DOHH2 (cell line): Measurements from ENCODE around the gene PTPRH.

ENCODE experiments used
- H3F3A ChIP-seq: fragments of 200-600 bp; sonication (generic), shearing (Covaris generic); 2 replicates; pipeline ENCODE4 v1.6.0; 2016; ENCODE audit warnings: antibody characterized with exemption, mild to moderate bottlenecking; ENCODE audit not compliant: control insufficient read depth, insufficient read depth
- H3K27ac ChIP-seq: fragments of 200-600 bp; sonication (generic); 2 replicates; pipeline ENCODE4 v1.5.1; 2014; ENCODE audit warnings: low read depth, mild to moderate bottlenecking, low read length, moderate library complexity
- H3K27me3 ChIP-seq: fragments of 200-600 bp; sonication (generic); 2 replicates; pipeline ENCODE4 v1.6.1; 2014; ENCODE audit warnings: mild to moderate bottlenecking, low read length, mixed read lengths; ENCODE audit not compliant: control insufficient read depth
- H3K36me3 ChIP-seq: fragments of 200-600 bp; sonication (generic); 2 replicates; pipeline ENCODE4 v1.6.1; 2014; ENCODE audit warnings: mild to moderate bottlenecking, low read length, moderate library complexity, mixed read lengths; ENCODE audit not compliant: control insufficient read depth
- H3K4me1 ChIP-seq: fragments of 200-600 bp; sonication (generic); 2 replicates; pipeline ENCODE4 v1.6.1; 2014; ENCODE audit warnings: mild to moderate bottlenecking, low read length, mixed read lengths; ENCODE audit not compliant: control insufficient read depth
- H3K4me2 ChIP-seq: fragments of 200-600 bp; sonication (generic); 2 replicates; pipeline ENCODE4 v1.6.0; 2014; ENCODE audit warnings: mild to moderate bottlenecking, low read length, moderate library complexity
- H3K4me3 ChIP-seq: fragments of 200-600 bp; sonication (generic); 2 replicates; pipeline ENCODE4 v1.5.1; 2014; ENCODE audit warnings: mild to moderate bottlenecking, low read length, mixed read lengths
- H3K79me2 ChIP-seq: fragments of 200-600 bp; sonication (generic); 2 replicates; pipeline ENCODE4 v1.6.1; 2014; ENCODE audit warnings: mild to moderate bottlenecking, low read length, mixed read lengths; ENCODE audit not compliant: control insufficient read depth
- H3K9me2 ChIP-seq: fragments of 200-600 bp; sonication (generic); replicated peaks from 2 replicates; pipeline ENCODE4 v1.6.1; 2014; ENCODE audit warnings: mild to moderate bottlenecking, low read length, mixed read lengths; ENCODE audit not compliant: control insufficient read depth
- H3K9me3 ChIP-seq: fragments of 200-600 bp; sonication (generic); 2 replicates; pipeline ENCODE4 v1.6.1; 2014; ENCODE audit warnings: antibody characterized with exemption, low read length, mixed read lengths; ENCODE audit not compliant: control insufficient read depth, insufficient read depth
- H4K20me1 ChIP-seq: fragments of 200-600 bp; sonication (generic); 2 replicates; pipeline ENCODE4 v1.6.0; 2014; ENCODE audit warnings: low read depth, mild to moderate bottlenecking, antibody characterized with exemption, low read length, moderate library complexity; ENCODE audit not compliant: control insufficient read depth, insufficient read depth
- EZH2phosphoT487 ChIP-seq: fragments of 200-600 bp; sonication (generic); IDR thresholded peaks from 2 replicates; pipeline ENCODE4 v1.6.1; 2017; ENCODE audit warnings: borderline replicate concordance, mild to moderate bottlenecking, antibody characterized with exemption, low read length, moderate library complexity, mixed read lengths
- TF ChIP-seq, protein P1 (sequence below): fragments of 200-600 bp; sonication (generic); IDR thresholded peaks from one replicate; pipeline ENCODE4 v1.5.1; 2014; ENCODE audit warnings: antibody characterized with exemption, mild to moderate bottlenecking, low read depth, low read length; ENCODE audit not compliant: poor library complexity, severe bottlenecking

Gene PTPRH

DNA sequence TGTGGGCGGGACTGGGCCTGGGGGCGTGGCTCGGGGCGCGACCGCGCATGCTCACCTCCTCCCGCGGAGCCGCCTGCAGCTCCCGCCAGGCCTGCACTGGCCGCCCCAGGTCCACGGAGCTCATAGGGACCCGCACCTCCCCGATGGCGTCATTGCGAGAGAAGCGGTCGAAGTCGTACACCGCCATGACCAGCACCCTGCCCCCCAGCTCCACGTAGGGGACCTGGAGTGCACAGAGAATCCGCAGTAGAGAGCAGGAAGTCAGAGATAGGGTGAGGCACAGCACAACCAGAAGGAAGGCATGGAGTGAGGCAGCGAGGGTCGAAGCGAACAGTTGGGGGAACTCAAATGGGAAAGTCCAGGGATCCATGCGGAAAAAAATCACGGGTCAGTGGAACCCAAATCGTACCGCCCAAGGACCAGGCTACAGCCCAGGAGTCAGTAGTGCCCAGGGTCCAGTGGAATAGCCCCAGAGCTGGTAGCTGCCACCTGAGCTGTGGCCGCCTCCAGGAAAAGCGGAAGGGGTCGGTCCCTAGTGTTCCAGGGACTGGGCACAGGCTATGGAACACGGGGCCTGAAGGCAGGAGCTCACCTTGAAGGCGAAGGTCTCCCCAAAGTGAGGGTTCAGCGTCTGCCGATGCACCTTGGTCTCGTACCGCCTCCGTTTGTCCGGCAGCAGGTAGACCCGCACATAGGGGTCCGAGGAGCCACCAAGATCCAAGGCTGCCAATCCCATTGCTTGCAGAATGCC, 34.0 kb downstream of the PTPRH start:
- H3K36me3 ChIP-seq: no peaks in the 10 kb centered on the region
- TF ChIP-seq, protein P1, sequence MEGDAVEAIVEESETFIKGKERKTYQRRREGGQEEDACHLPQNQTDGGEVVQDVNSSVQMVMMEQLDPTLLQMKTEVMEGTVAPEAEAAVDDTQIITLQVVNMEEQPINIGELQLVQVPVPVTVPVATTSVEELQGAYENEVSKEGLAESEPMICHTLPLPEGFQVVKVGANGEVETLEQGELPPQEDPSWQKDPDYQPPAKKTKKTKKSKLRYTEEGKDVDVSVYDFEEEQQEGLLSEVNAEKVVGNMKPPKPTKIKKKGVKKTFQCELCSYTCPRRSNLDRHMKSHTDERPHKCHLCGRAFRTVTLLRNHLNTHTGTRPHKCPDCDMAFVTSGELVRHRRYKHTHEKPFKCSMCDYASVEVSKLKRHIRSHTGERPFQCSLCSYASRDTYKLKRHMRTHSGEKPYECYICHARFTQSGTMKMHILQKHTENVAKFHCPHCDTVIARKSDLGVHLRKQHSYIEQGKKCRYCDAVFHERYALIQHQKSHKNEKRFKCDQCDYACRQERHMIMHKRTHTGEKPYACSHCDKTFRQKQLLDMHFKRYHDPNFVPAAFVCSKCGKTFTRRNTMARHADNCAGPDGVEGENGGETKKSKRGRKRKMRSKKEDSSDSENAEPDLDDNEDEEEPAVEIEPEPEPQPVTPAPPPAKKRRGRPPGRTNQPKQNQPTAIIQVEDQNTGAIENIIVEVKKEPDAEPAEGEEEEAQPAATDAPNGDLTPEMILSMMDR: no peak
- no peak for TF ChIP-seq EZH2phosphoT487
- no peaks in the 10 kb centered on the region for H3K9me2 ChIP-seq
- no peak overlapping the region for H3K27ac ChIP-seq
- H3K4me3 ChIP-seq: no peak overlapping the region
- H3K9me3 ChIP-seq: peaks cover 21% of the 10 kb centered on the region; the same call in 1 of the 2 replicates
- H3K4me1 ChIP-seq: peaks cover 39% of the 10 kb centered on the region
- H3K79me2 ChIP-seq: no peaks in the 10 kb centered on the region
- peaks cover 22% of the 10 kb centered on the region for H3K27me3 ChIP-seq
- H4K20me1 ChIP-seq: no peaks in the 10 kb centered on the region; the same call in 1 of the 2 replicates
- H3F3A ChIP-seq: no peaks in the 10 kb centered on the region
- H3K4me2 ChIP-seq: no peak overlapping the region

DNA sequence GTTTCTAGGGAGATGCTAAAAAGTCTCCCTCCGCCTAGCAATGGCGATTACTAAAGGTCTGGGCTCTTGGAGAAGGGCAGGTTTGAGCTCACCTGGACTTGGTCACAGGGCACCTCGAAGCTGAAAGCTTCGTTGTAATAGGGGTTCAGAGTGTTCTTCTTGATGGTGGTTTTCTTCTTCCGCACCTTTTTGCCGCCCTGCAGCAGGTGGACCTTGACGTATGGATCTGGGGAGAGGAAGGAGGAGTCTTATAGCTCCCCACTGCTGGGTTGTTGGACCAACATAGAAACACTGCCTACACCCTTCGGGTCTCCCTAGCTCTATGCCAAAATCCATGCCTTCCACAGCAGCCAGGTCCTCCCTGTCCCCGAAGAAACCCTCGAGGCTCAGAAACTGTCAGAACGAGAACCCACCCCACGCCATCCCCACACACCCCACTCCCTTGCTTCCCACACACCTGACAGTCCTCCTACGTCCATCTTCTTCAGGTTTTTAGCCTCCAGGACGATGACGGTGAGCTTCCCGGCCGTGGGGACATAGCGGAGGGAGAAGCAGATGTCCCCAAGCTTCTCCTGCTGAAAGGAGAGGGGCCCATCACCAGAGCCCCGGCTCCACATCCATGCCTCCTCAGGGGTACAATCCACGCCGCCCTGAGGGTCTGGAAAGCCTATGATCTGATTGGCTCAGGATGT, 34.7 kb downstream of the PTPRH start:
- Histone ChIP-seq H3K36me3 (no peaks in the 10 kb centered on the region), H3F3A (no peaks in the 10 kb centered on the region), H3K27ac (no peak overlapping the region), H3K9me3 (peaks cover 21% of the 10 kb centered on the region; the same call in 1 of the 2 replicates), H3K4me1 (peaks cover 31% of the 10 kb centered on the region), H4K20me1 (no peaks in the 10 kb centered on the region), H3K4me2 (peak overlapping the region; percentile 75), H3K27me3 (peaks cover 16% of the 10 kb centered on the region), H3K9me2 (no peaks in the 10 kb centered on the region), H3K4me3 (peak overlapping the region; percentile 77), H3K79me2 (no peaks in the 10 kb centered on the region)
- TF ChIP-seq, protein P1: no peak
- TF ChIP-seq EZH2phosphoT487: no peak

DNA sequence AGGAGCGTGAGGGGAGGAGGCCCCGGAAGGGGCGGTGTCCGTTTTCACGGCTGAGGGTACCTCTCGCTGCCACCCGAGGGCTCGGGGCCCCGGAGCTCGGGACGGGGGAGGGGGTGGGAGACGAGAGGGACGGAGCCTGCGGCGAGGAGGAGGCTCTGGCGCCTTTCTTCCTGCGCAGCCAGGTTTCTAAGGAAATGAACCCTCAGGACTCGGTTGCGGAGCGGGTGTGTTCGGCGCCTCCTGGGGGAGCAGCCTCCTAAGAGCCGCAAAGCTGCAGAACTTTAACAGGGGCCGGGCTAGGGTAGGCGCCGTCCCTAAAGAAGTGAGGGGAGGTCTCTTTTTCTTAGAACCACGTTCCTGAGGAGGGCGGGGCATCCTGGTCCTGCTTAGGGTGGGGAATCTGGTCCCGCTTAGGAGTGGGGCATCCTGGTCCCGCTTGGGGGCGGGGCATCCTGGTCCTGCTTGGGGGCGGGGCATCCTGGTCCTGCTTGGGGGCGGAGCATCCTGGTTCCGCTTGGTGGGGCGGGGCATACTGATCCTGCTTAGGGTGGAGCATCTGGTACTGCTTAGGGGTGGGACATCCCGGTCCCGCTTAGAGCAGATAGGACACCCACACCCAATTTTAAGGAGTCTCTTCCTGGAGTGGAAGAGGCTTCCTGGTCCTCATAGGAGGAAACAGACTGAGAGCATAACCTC, 35.4 kb downstream of the PTPRH start:
- Histone ChIP-seq H3K9me3 (peaks cover 21% of the 10 kb centered on the region; the same call in 1 of the 2 replicates), H3K4me1 (peaks cover 24% of the 10 kb centered on the region), H3K27ac (no peak overlapping the region), H3K79me2 (no peaks in the 10 kb centered on the region), H3F3A (no peaks in the 10 kb centered on the region), H3K4me2 (peak overlapping the region; percentile 75), H3K36me3 (no peaks in the 10 kb centered on the region), H3K4me3 (peak overlapping the region; percentile 77), H3K9me2 (no peaks in the 10 kb centered on the region), H3K27me3 (peaks cover 14% of the 10 kb centered on the region), H4K20me1 (no peaks in the 10 kb centered on the region)
- no peak for TF ChIP-seq EZH2phosphoT487
- TF ChIP-seq, protein P1: peak; percentile 15
